Epithelial cell of esophagus (primary cell): ENCODE measurements around the gene ATP7B.

Experiments
- DNase-seq: peaks from one replicate; pipeline ENCODE4 v3.0.0; 2010; ENCODE audit warnings: low read depth
- H3K4me3 ChIP-seq: 2 replicates; pipeline ENCODE4 v1.5.1; 2011; ENCODE audit warnings: mild to moderate bottlenecking, low read length, control low read depth
- TF ChIP-seq, protein P1 (sequence below): IDR thresholded peaks from 2 replicates; pipeline ENCODE4 v1.5.1; 2011; ENCODE audit warnings: low read depth, mild to moderate bottlenecking, low read length, control low read depth, inconsistent platforms; ENCODE audit not compliant: insufficient read depth; ENCODE audit errors: missing control alignments

Gene ATP7B

DNA sequence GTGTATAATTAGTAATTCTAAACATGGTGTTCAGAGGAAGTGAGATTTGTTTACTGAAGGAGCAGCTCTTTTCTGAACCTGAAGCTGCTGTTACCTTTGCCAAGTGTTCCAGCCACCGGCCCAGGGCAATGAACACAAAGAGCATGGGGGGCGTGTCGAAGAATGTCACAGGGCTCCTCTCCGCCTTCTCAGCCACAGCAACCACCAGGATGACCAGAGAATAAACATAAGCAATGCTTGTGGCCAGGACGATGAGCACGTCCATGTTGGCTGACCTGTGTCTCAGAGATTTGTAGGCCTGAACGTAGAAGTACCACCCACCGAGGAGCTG, 53.1 kb downstream of the ATP7B start:
- no peak overlapping the region for H3K4me3 ChIP-seq
- TF ChIP-seq, protein P1, sequence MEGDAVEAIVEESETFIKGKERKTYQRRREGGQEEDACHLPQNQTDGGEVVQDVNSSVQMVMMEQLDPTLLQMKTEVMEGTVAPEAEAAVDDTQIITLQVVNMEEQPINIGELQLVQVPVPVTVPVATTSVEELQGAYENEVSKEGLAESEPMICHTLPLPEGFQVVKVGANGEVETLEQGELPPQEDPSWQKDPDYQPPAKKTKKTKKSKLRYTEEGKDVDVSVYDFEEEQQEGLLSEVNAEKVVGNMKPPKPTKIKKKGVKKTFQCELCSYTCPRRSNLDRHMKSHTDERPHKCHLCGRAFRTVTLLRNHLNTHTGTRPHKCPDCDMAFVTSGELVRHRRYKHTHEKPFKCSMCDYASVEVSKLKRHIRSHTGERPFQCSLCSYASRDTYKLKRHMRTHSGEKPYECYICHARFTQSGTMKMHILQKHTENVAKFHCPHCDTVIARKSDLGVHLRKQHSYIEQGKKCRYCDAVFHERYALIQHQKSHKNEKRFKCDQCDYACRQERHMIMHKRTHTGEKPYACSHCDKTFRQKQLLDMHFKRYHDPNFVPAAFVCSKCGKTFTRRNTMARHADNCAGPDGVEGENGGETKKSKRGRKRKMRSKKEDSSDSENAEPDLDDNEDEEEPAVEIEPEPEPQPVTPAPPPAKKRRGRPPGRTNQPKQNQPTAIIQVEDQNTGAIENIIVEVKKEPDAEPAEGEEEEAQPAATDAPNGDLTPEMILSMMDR, result no peak
- DNase-seq, result no peak

DNA sequence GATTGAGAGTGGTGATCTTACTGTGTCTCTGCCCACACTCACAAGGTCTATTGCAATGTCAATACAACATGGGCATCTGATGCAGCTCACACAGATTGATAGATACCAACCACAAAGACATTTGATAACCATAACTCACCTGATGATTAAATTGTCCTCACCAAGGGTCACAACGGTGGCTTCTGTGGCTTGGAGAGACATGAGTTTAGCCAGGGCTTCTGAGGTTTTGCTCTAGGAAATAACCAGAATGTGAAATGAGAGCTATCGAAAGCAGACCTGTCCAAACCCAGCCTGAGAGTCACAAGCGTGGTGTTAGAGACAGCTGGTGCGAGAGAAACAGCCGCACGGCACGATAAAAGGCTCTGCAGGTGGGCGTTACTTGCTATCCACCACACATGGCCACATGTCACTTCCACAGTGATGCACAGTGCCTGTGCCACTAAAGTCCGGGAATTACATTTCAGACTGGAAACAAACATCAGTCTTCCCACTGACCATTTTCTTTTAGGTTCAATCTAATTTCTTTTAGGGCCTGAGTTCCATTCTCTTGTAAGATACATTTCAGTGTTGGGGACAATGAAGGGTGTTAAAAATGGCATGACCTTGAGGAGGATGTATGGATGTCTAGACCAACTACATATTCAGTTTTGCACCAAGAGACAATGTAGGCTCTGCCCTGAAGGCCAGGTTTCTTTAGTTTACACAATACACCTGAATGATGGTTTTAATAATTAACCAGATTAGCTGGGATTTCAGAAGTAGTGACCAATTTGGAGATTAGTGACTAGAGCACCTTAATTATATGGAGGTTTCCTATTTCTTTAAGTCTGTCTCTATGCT, 53.7 kb downstream of the ATP7B start:
- DNase-seq, result no peak
- no peak overlapping the region for H3K4me3 ChIP-seq
- TF ChIP-seq, protein P1, result no peak

DNA sequence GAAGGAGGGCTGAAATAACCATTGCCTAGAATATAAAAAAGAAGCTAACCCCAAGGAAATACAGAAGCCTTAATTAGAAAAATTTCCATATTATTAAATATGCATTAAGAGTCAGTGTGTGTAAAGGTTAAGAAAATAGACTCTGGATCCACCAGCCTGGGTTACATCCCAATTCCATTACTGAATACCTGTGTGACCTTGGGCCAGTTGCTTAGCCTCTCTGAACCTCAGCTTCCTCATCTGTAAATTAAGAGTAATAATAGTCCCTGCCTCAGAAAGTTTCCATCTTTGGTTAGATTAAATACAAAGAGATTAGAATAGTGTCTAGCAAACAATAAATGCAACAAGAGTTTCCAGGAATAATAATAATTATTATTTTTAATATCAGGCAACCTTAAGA, 54.5 kb downstream of the ATP7B start:
- H3K4me3 ChIP-seq, result no peak overlapping the region
- TF ChIP-seq, protein P1, result no peak
- DNase-seq, result no peak

DNA sequence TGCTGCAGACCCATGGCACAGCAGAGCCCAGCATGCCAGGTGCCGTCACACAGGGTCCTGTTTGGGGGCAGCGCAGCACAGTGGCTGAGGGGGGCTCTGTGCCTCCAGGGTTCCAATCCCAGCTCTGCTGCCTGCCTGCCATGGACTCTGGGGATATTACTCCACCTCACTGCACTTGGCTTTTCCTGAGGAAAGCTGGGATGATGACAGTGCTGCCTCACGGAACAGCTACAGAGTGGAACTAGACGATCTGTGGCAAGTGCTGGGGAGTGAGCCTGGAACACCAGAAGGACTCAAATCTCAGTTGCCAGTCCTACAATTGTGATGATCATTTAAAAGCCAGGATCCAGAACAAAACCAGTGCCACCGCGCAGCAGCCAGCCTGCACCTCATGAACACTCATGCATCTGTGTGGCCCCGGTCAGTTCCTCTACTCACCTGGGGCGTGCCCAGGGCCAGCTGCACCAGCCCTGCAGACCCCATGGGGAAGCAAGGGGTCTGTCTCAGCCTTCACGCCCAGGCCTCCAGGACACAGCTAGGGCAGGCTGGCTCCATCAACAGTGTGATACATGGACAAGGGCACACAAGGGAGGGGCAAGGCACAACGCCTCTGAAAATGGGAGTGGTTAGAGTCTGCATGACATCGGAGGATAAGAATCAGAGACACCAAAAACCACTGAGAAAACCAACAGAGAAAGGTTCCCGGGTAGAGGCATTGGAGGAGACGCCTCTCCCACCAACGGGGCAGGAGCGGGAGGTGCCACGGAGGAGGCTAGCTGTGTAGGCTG, 55.2 kb downstream of the ATP7B start:
- DNase-seq, result no peak
- TF ChIP-seq, protein P1, result no peak

DNA sequence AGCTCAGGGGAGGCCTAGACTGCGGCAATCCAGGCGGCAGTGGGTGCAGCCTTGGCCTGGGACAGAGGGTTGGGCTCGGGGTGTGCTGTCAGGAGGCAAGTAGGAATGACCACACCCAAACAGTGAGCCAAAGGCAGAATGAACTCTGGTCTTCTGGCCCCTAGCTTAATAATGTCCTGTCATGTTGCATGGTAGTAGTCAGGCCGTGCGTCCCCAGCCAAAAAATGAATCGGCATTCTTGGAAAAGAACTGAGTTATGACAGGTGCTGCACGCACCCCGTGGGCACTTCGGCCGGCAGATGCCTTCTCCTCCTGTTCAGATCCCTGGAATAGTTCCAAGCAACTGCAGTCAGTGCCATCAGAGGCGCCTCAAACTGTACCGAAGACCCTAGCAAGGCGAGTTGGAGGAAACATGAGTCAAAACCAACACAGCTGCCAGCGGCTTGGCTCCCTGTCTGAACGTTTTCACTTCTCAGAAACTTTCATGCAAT, 55.9 kb downstream of the ATP7B start:
- no peak overlapping the region for H3K4me3 ChIP-seq
- DNase-seq, result peak; percentile 15
- TF ChIP-seq, protein P1, result no peak

More for the DNA sequence above, 55.2 kb downstream of the ATP7B start:
- H3K4me3 ChIP-seq, result no peak overlapping the region

DNA sequence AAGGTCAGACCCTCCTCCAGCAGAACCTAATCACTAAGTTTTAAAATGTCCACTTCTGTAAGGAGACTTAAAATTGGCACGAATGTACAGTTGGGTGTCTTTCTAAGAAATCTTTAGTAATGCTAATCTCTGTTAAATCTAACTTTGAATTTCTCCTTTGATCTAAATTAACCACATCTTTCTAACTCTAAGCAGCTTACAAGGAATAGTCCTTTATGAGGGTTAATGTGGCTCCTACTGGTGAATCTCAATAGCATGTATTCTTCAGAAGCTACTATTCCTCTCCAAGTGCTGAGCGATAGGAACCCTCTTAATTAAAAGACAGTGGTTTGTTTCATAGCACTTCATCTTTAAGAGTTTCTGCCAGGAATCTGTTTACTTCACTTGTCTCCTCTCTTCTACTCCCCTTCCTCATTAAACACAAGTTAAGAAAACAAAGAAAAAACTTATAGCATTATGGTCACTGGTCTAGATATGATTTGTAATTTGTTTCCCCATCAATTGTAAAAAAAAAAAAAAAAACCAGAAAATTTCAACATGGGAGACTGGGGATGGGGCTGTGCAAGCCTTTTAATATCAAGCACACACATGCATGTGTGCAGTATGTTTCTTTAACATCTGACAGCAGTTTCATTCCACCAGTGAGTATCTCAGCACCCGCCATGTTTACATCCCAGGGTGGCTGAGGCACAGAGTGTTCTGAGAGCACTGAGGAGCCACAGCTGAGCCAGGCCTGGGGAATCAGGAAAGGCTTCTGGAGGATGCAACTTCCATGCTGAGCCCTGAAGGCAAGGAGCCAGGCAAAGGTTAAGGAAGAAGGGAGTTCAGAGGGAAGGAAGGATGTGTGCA, 57.7 kb downstream of the ATP7B start:
- no peak for DNase-seq
- no peak overlapping the region for H3K4me3 ChIP-seq
- TF ChIP-seq, protein P1, result no peak
